ENCODE measurements around the gene CDH23.

The CDH23 gene

GRCh38 chr10:71472466-71472865 is 75.7 kb downstream of the CDH23 start:
- Histone ChIP-seq H3K9me3 (ENCODE audit: control insufficient read depth, insufficient read depth, low read length) (no peaks in the 10 kb centered on the region), H3K4me3 (ENCODE audit: low read length) (no peak overlapping the region), H3K4me1 (ENCODE audit: control insufficient read depth, low read length) (peaks cover 12% of the 10 kb centered on the region), H3K79me2 (ENCODE audit: control insufficient read depth, low read length) (no peaks in the 10 kb centered on the region), H3K27ac (ENCODE audit: low read depth, low read length) (no peak overlapping the region), H3K27me3 (ENCODE audit: control insufficient read depth, low read length) (no peaks in the 10 kb centered on the region; the same call in 1 of the 2 replicates), H4K20me1 (ENCODE audit: control insufficient read depth, insufficient read depth, low read depth, low read length) (no peaks in the 10 kb centered on the region), H3K9me2 (replicated peaks; ENCODE audit: control insufficient read depth, low read length) (no peaks in the 10 kb centered on the region), H3F3A (ENCODE audit: control insufficient read depth, insufficient read depth) (no peaks in the 10 kb centered on the region), H3K4me2 (ENCODE audit: low read length) (no peak overlapping the region), H3K36me3 (ENCODE audit: control insufficient read depth, low read length) (no peaks in the 10 kb centered on the region)
- no peak for TF ChIP-seq EZH2phosphoT487 (IDR thresholded peaks at IDR 0.05; ENCODE audit: borderline replicate concordance, low read length)
- TF ChIP-seq CTCF (IDR thresholded peaks at IDR 0.05; ENCODE audit: low read depth, low read length, poor library complexity, severe bottlenecking) = no peak

GRCh38 chr10:71472912-71473311 is 76.2 kb downstream of the CDH23 start:
- Histone ChIP-seq H3K36me3 (ENCODE audit: control insufficient read depth, low read length) (no peaks in the 10 kb centered on the region), H3K4me3 (ENCODE audit: low read length) (no peak overlapping the region), H3K9me3 (ENCODE audit: control insufficient read depth, insufficient read depth, low read length) (no peaks in the 10 kb centered on the region)

DNA sequence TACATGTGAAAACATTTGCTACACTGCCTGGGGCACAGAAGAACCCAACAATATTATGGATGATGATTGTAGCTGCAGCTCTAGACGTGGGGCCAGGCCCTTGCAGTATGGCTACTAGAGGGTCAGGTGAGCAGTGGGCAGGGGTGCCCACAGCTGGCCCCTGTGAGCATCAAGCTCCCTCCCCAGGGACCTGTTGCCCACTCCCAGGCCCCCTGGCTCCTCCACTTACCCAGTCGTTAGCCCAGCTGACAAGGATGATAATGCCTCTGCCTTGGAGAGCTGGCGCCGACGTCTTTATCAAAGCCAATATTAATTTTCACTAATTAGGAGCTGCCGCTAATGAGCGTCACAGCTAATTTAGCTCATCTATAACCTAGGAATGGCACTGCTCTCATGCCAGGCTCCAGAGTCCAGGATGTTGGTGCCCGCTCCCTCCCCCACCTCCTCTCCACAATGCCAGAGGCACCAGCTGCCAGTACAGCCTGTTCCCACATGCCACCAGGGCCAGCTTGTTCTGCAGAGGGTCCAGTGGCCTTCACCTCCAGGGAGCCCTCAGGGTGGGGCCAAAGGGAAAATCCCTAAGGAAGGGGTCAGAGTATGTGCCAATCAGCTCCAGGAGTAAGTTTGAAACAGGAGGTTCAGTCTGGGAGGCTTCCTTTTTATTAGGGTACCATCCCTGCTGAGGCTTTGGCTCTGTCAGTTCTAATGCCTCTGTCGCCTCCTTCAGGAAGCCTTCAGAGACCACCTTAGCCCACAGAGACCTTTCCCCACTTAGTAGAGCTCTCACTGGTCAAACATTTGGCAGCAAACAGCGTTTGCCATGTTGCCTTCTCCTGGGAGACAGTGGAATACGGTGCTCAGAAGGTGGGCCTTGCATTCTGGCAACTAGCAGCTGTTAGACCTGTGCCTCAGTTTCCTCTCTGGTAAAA is 77.2 kb downstream of the CDH23 start:
- no peaks in the 10 kb centered on the region; the same call in 1 of the 2 replicates for H3K27me3 ChIP-seq (ENCODE audit: control insufficient read depth, low read length)

More at GRCh38 chr10:71472912-71473311, 76.2 kb downstream of the CDH23 start:
- H3K27ac ChIP-seq (ENCODE audit: low read depth, low read length) = no peak overlapping the region
- no peaks in the 10 kb centered on the region for H4K20me1 ChIP-seq (ENCODE audit: control insufficient read depth, insufficient read depth, low read depth, low read length)
- H3K79me2 ChIP-seq (ENCODE audit: control insufficient read depth, low read length) = no peaks in the 10 kb centered on the region
- no peaks in the 10 kb centered on the region; the same call in 1 of the 2 replicates for H3K27me3 ChIP-seq (ENCODE audit: control insufficient read depth, low read length)
- no peak overlapping the region for H3K4me2 ChIP-seq (ENCODE audit: low read length)
- H3K9me2 ChIP-seq (replicated peaks; ENCODE audit: control insufficient read depth, low read length) = no peaks in the 10 kb centered on the region
- H3K4me1 ChIP-seq (ENCODE audit: control insufficient read depth, low read length) = peaks cover 12% of the 10 kb centered on the region
- no peaks in the 10 kb centered on the region for H3F3A ChIP-seq (ENCODE audit: control insufficient read depth, insufficient read depth)
- TF ChIP-seq CTCF (IDR thresholded peaks at IDR 0.05; ENCODE audit: low read depth, low read length, poor library complexity, severe bottlenecking) (no peak), EZH2phosphoT487 (IDR thresholded peaks at IDR 0.05; ENCODE audit: borderline replicate concordance, low read length) (no peak)

More for the DNA sequence above, 77.2 kb downstream of the CDH23 start:
- Histone ChIP-seq H3K79me2 (ENCODE audit: control insufficient read depth, low read length) (no peaks in the 10 kb centered on the region), H3K9me3 (ENCODE audit: control insufficient read depth, insufficient read depth, low read length) (no peaks in the 10 kb centered on the region), H3K27ac (ENCODE audit: low read depth, low read length) (no peak overlapping the region), H3F3A (ENCODE audit: control insufficient read depth, insufficient read depth) (no peaks in the 10 kb centered on the region), H3K4me1 (ENCODE audit: control insufficient read depth, low read length) (peaks cover 12% of the 10 kb centered on the region), H3K4me2 (ENCODE audit: low read length) (no peak overlapping the region), H4K20me1 (ENCODE audit: control insufficient read depth, insufficient read depth, low read depth, low read length) (no peaks in the 10 kb centered on the region), H3K4me3 (ENCODE audit: low read length) (no peak overlapping the region), H3K36me3 (ENCODE audit: control insufficient read depth, low read length) (no peaks in the 10 kb centered on the region), H3K9me2 (replicated peaks; ENCODE audit: control insufficient read depth, low read length) (no peaks in the 10 kb centered on the region)
- no peak for TF ChIP-seq CTCF (IDR thresholded peaks at IDR 0.05; ENCODE audit: low read depth, low read length, poor library complexity, severe bottlenecking)
- no peak for TF ChIP-seq EZH2phosphoT487 (IDR thresholded peaks at IDR 0.05; ENCODE audit: borderline replicate concordance, low read length)
